Coronary artery (tissue), 2 donors: ENCODE measurements around the gene KCNMB4.

Source experiments
- DNase-seq: peaks from one replicate; pipeline ENCODE4 v3.0.0-alpha.2; 2017; ENCODE audit warnings: low spot score
- H3K27ac ChIP-seq, 2 donors: fragments of 200-600 bp; sonication (generic); one replicate each; pipeline ENCODE4 v1.5.1; 2016 to 2019
- H3K4me3 ChIP-seq: fragments of 200-600 bp; sonication (generic); 2 replicates; pipeline ENCODE4 v1.5.1; 2016; ENCODE audit warnings: mild to moderate bottlenecking, moderate library complexity
- CTCF ChIP-seq: fragments of 200-600 bp; sonication (generic); IDR thresholded peaks from one replicate; pipeline ENCODE4 v1.5.1; 2019; ENCODE audit warnings: antibody characterized with exemption

The KCNMB4 gene

GRCh38 chr12:70332236-70332635 lies 33.9 kb upstream of the KCNMB4 start:
- Histone ChIP-seq H3K4me3 (no peak overlapping the region), H3K27ac (no peak overlapping the region)
- no peak for TF ChIP-seq CTCF
- no peak for DNase-seq

- no peak for TF ChIP-seq CTCF
- H3K27ac ChIP-seq: no peak overlapping the region
- H3K4me3 ChIP-seq: no peak overlapping the region
- DNase-seq: no peak
Observed at GRCh38 chr12:70334742-70335141, 31.3 kb upstream of the KCNMB4 start.

- no peak overlapping the region for H3K4me3 ChIP-seq
- H3K27ac ChIP-seq: no peak overlapping the region
- DNase-seq: no peak
- no peak for TF ChIP-seq CTCF
Observed at GRCh38 chr12:70338531-70338930, 27.6 kb upstream of the KCNMB4 start.

- DNase-seq: no peak
- no peak for TF ChIP-seq CTCF
- H3K27ac ChIP-seq: no peak overlapping the region
- H3K4me3 ChIP-seq: no peak overlapping the region
Observed at GRCh38 chr12:70351076-70351475, 15.0 kb upstream of the KCNMB4 start.

GRCh38 chr12:70353780-70354660 lies 12.1 kb upstream of the KCNMB4 start:
- TF ChIP-seq CTCF: no peak
- H3K4me3 ChIP-seq: no peak overlapping the region
- no peak overlapping the region for H3K27ac ChIP-seq
- no peak for DNase-seq

GRCh38 chr12:70354787-70355186 lies 11.3 kb upstream of the KCNMB4 start:
- H3K4me3 ChIP-seq: no peak overlapping the region
- no peak overlapping the region for H3K27ac ChIP-seq
- TF ChIP-seq CTCF: no peak
- DNase-seq: no peak

- no peak for DNase-seq
- H3K4me3 ChIP-seq: no peak overlapping the region
- H3K27ac ChIP-seq: no peak overlapping the region
- no peak for TF ChIP-seq CTCF
Observed at GRCh38 chr12:70355972-70356371, 10.1 kb upstream of the KCNMB4 start.
